ENCODE results near the gene PGC.

- TF ChIP-seq CTCF (IDR thresholded peaks at IDR 0.05) = no peak
- TF ChIP-seq EZH2 (IDR thresholded peaks at IDR 0.05; ENCODE audit: borderline replicate concordance, insufficient read depth, low read depth, low read length, poor library complexity, severe bottlenecking) = no peak
Observed at GRCh38 chr6:41757931-41758640, 10.9 kb upstream of the PGC start.
